Colonic mucosa (tissue), 4 donors: Measurements from ENCODE around the gene PRPF40B. TPM values are rescaled to one million over a fixed set of nuclear protein-coding genes. Genes with fewer than 3 reads are reported as not detected.

ENCODE experiments used
- DNase-seq: peaks from one replicate; pipeline ENCODE4 v3.0.0-alpha.2; 2020
- H3K27ac ChIP-seq: fragments of 200-600 bp; one replicate; pipeline ENCODE4 v1.8.0; 2021
- H3K27me3 ChIP-seq: fragments of 200-600 bp; one replicate; pipeline ENCODE4 v1.8.0; 2021
- H3K36me3 ChIP-seq: fragments of 200-600 bp; one replicate; pipeline ENCODE4 v1.8.0; 2021
- H3K4me1 ChIP-seq: fragments of 200-600 bp; one replicate; pipeline ENCODE4 v1.8.0; 2021; ENCODE audit warnings: mild to moderate bottlenecking
- H3K4me3 ChIP-seq: fragments of 200-600 bp; one replicate; pipeline ENCODE4 v1.8.0; 2021
- H3K9ac ChIP-seq, 2 donors: one replicate each; pipeline ENCODE4 v1.7.0; 2013; ENCODE audit warnings: control low read depth in 2 of 2, low read depth in 2 of 2, low read length in 2 of 2
- H3K9me3 ChIP-seq: fragments of 200-600 bp; one replicate; pipeline ENCODE4 v1.8.0; 2021
- intact Hi-C: fragments of 100-400 bp; cut with DNase I; formaldehyde crosslinking; loops from one replicate; pipeline ENCODE4 v1.14.1; 2022
- total RNA-seq, 2 donors: library from RNA; stranded (reverse); fragmentation: NEBNext Ultra II Directional in 1 of 2; extraction: Animal tissue kit (Norgen Biotek cat#: 25700) in 1 of 2; gene quantifications; one replicate each; pipeline ENCODE4 v1.2.1, GENCODE V29; 2021
- TF ChIP-seq, protein P1 (sequence below): fragments of 200-600 bp; IDR thresholded peaks from one replicate; pipeline ENCODE4 v1.8.0; 2022; ENCODE audit warnings: antibody characterized with exemption, mild to moderate bottlenecking
- donor health status: healthy.
- donor health status: DM: no; HTN: no; CAD: no.
- donor health status: DM: no; HTN: no; CAD: no.

The PRPF40B gene
- total RNA-seq, 2 donors from 2014 or later = 8.5 to 14.1 TPM

DNA sequence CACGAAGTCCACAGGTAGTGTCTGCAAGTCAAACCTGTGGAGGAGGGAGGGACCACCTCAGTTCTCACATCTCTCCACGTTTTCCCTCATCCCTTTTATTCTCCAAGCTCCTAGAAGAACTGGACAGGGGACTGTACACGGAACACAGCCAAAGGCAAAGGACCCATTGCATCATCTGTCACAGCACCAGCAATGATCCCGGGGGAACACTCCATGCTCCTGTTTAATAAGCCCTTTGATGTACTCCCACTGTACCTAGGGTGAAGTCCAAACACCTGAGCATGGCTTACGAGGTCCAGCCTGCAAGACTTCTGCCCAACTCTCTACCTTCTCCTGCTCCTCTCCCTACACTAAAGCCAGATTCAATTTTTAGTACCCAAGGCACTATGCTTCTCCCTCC, 26.5 kb downstream of the PRPF40B start:
- no peaks in the 10 kb centered on the region for H3K4me1 ChIP-seq
- no peak overlapping the region for H3K27ac ChIP-seq
- DNase-seq = no peak
- H3K9ac ChIP-seq = no peak overlapping the region
- H3K36me3 ChIP-seq = no peaks in the 10 kb centered on the region
- H3K4me3 ChIP-seq = no peak overlapping the region
- no peaks in the 10 kb centered on the region for H3K9me3 ChIP-seq
- TF ChIP-seq, protein P1, sequence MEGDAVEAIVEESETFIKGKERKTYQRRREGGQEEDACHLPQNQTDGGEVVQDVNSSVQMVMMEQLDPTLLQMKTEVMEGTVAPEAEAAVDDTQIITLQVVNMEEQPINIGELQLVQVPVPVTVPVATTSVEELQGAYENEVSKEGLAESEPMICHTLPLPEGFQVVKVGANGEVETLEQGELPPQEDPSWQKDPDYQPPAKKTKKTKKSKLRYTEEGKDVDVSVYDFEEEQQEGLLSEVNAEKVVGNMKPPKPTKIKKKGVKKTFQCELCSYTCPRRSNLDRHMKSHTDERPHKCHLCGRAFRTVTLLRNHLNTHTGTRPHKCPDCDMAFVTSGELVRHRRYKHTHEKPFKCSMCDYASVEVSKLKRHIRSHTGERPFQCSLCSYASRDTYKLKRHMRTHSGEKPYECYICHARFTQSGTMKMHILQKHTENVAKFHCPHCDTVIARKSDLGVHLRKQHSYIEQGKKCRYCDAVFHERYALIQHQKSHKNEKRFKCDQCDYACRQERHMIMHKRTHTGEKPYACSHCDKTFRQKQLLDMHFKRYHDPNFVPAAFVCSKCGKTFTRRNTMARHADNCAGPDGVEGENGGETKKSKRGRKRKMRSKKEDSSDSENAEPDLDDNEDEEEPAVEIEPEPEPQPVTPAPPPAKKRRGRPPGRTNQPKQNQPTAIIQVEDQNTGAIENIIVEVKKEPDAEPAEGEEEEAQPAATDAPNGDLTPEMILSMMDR = no peak
- intact Hi-C loops = no loop called here
- no peaks in the 10 kb centered on the region for H3K27me3 ChIP-seq

DNA sequence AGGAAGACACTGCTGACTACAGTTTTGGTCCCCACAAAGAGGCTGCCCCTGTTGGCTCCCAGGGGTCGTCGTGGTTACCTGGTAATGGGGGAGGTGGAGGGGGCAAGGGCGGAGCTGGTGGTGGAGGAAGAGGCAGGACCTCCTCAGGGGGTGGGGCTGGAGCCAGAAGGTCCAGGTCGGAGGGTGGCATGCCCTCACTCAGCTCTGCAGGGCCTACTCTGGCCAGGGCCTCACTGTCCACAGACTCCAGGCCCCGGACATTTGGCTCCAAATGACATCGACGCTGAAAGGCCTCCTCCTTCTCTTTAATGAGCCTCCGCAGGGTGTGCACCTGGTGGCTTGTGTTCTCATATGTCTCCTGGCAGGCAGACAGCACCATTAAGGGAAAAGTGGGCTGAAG, 28.5 kb downstream of the PRPF40B start:
- no peak overlapping the region for H3K27ac ChIP-seq
- H3K4me3 ChIP-seq = no peak overlapping the region
- no peaks in the 10 kb centered on the region for H3K4me1 ChIP-seq
- no peaks in the 10 kb centered on the region for H3K36me3 ChIP-seq
- TF ChIP-seq, protein P1 = no peak
- DNase-seq = no peak
- H3K9me3 ChIP-seq = no peaks in the 10 kb centered on the region
- H3K9ac ChIP-seq = no peak overlapping the region
- H3K27me3 ChIP-seq = no peaks in the 10 kb centered on the region
- intact Hi-C loops = no loop called here

DNA sequence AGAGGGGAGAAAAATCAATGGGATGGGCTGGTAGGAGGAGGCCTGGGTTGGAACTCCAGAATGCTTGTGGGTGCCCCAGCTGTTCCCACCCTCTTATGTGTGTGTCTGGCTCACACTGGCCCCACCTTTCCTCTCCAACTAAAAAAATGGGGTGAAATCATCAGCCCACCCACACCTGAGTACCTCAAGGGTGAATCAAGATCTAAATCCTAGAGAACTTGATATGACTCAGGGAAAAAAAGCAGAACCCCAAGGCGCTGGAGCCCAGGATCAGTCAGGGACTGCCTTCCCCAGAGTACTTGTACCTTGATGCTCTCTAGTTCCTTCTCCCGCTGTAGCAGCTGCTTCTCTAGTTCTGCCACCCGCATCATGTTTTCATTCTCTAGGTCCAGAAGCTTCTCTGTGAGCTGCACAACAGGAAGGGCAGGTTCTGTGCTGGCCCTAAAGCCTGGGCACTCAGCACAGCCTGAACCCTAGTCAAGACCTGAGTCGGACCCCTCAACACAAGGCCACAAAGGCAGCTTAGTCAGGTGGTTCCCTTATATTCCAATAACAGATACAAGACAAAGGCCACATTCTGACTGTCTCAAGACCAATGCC, 29.7 kb downstream of the PRPF40B start:
- intact Hi-C loops = no loop called here
- Histone ChIP-seq H3K36me3 (no peaks in the 10 kb centered on the region), H3K9me3 (no peaks in the 10 kb centered on the region), H3K4me1 (no peaks in the 10 kb centered on the region), H3K27ac (no peak overlapping the region), H3K4me3 (no peak overlapping the region), H3K9ac (no peak overlapping the region), H3K27me3 (no peaks in the 10 kb centered on the region)
- no peak for DNase-seq
- TF ChIP-seq, protein P1 = no peak

DNA sequence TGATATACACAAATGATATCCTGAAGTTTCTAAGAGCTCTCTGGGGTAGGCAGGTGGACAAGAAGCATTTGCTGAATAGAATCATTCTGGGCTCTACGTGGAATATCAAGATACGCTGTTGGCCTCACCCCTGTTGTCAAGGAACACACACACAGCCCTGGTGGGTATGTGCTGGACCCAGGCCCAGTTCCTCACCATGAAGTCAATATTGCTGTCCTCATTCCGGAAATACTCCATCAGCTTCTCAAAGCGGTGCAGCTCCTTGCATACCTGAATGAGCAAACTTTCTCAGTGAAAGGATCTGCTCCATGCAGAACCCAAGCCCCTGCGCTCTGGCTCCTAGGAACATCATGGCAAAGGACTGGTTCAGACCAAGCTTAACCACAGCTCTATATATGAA, 31.4 kb downstream of the PRPF40B start:
- H3K4me1 ChIP-seq = no peaks in the 10 kb centered on the region
- H3K27ac ChIP-seq = no peak overlapping the region
- DNase-seq = no peak
- H3K4me3 ChIP-seq = no peak overlapping the region
- H3K9me3 ChIP-seq = no peaks in the 10 kb centered on the region
- TF ChIP-seq, protein P1 = no peak
- H3K27me3 ChIP-seq = no peaks in the 10 kb centered on the region
- no peaks in the 10 kb centered on the region for H3K36me3 ChIP-seq
- H3K9ac ChIP-seq = no peak overlapping the region
- intact Hi-C loops = no loop called here

DNA sequence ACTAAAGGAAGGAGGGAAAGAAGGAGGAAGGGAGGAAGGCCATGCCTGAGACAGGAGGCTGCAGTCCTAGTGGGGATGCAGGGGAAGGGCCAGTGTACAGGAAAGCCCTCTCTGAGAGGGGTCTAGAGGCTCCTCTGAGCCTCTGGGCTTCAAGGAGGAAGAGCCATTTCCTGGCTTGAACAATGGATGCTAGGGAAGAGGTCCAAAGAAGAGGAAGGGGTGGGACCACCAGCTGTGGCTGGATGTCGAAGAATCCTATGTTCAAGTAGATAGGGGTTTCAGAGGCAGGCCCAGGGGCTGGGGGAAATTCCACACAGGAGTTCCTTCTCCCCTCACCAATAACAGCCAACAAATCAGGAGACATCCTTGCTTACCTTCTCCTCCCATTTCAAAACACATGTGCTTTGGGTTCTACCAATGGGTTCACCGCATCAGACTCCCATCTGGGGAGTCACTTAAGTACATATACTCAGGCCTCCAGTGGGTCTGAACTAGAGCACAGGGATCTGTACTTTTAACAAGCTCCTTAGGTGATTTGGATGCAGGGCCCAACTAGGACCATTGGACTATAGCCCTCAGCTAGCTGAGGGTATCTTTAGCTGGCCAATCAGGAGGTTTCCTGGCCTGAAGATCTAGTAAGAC, 32.4 kb downstream of the PRPF40B start:
- Histone ChIP-seq H3K9ac (no peak overlapping the region), H3K36me3 (no peaks in the 10 kb centered on the region), H3K27ac (no peak overlapping the region), H3K4me1 (no peaks in the 10 kb centered on the region), H3K27me3 (no peaks in the 10 kb centered on the region), H3K4me3 (no peak overlapping the region), H3K9me3 (no peaks in the 10 kb centered on the region)
- TF ChIP-seq, protein P1 = no peak
- intact Hi-C loops = no loop called here
- DNase-seq = no peak
